K562 (cell line): ENCODE results near the gene ZDHHC6. TPM values are rescaled to one million over a fixed set of nuclear protein-coding genes. Genes with fewer than 3 reads are reported as not detected.
A peak's percentile ranks its signal among the peaks of the same experiment; 100 is the strongest.

Experiments
- BRCA1 ChIP-seq, 2 experiments: fragments of 450-650 bp in 1 of 2; sonication (generic) in 1 of 2; formaldehyde crosslinking in 1 of 2; IDR thresholded peaks; 2 replicates each; pipeline versions ENCODE4 v1.5.0 to v1.6.1; 2017 to 2020; ENCODE audit warnings: mild to moderate bottlenecking in 1 of 2, missing genetic modification reagents in 1 of 2
- FOS ChIP-seq: IDR thresholded peaks from 3 replicates; pipeline ENCODE4 v1.6.1; 2011; ENCODE audit not compliant: insufficient read length; ENCODE audit errors: extremely low read depth
- HEY1 ChIP-seq: fragments of 250-450 bp; sonication (Bioruptor Pico); IDR thresholded peaks from 2 replicates; pipeline ENCODE4 v1.5.0; 2020; ENCODE audit warnings: mild to moderate bottlenecking, moderate library complexity, borderline replicate concordance
- KAT8 ChIP-seq: fragments of 450-650 bp; IDR thresholded peaks from 2 replicates; pipeline ENCODE4 v1.6.1; 2016; ENCODE audit warnings: low read depth, mild to moderate bottlenecking
- LEF1 ChIP-seq: fragments of 450-650 bp; IDR thresholded peaks from 2 replicates; pipeline ENCODE4 v1.6.1; 2016; ENCODE audit warnings: mild to moderate bottlenecking
- MTA2 ChIP-seq: fragments of 450-650 bp; IDR thresholded peaks from 2 replicates; pipeline ENCODE4 v1.6.1; 2016; ENCODE audit warnings: low read depth
- NFE2 ChIP-seq: IDR thresholded peaks from 2 replicates; pipeline ENCODE4 v1.6.1; 2014; ENCODE audit warnings: antibody characterized with exemption, low read depth
- PHTF2 ChIP-seq: fragments of 250-450 bp; sonication (Bioruptor Pico); IDR thresholded peaks from 2 replicates; pipeline ENCODE4 v1.5.0; 2021; ENCODE audit warnings: mild to moderate bottlenecking
- POLR2H ChIP-seq: IDR thresholded peaks from 2 replicates; pipeline ENCODE4 v1.6.1; 2016; ENCODE audit warnings: missing genetic modification characterization, low read depth, mild to moderate bottlenecking, control low read depth, missing compliant biosample characterization, moderate library complexity
- TAF7 ChIP-seq: fragments of 450-650 bp; IDR thresholded peaks from 2 replicates; pipeline ENCODE4 v1.6.1; 2016; ENCODE audit warnings: missing genetic modification characterization, missing compliant biosample characterization
- ZNF12 ChIP-seq: sonication (generic); formaldehyde crosslinking; IDR thresholded peaks from 2 replicates; pipeline ENCODE4 v1.4.0; 2020; ENCODE audit warnings: mild to moderate bottlenecking, missing genetic modification reagents
- ZNF764 ChIP-seq: fragments of 250-450 bp; sonication (Bioruptor Pico); IDR thresholded peaks from 2 replicates; pipeline ENCODE4 v1.4.0; 2020; ENCODE audit warnings: low read depth, mild to moderate bottlenecking, moderate library complexity
- polyA plus RNA-seq, 8 experiments: library from polyadenylated mRNA; depleted of rRNA in 4 of 8; stranded (reverse) in 5 of 8; unstranded in 3 of 8; fragments of >200 nt; fragmentation: Nextera tagmentation in 2 of 8; fragmentation: Illumina TruSeq in 1 of 8; extraction: Ambion mirVana in 2 of 8; extraction: Trizol in 1 of 8; gene quantifications; 2 replicates each; pipeline versions ENCODE4 v1.2.1 to v1.2.3, GENCODE V29; 2011 to 2014; ENCODE audit warnings: inconsistent platforms in 1 of 8, missing spikeins in 1 of 8
- total RNA-seq, 7 experiments: library from RNA; depleted of rRNA in 6 of 7; stranded (reverse); fragments of >200 nt in 6 of 7; fragmentation: Illumina TruSeq in 2 of 7; extraction: Trizol in 2 of 7; gene quantifications; 2 replicates each; pipeline versions ENCODE4 v1.2.1 to v1.2.3, GENCODE V29; 2011 to 2021; ENCODE audit warnings: low replicate concordance in 1 of 7
- TF ChIP-seq, protein P1 (sequence below), 2 experiments: fragments of 450-650 bp; conservative IDR thresholded peaks; 2 replicates each; pipeline ENCODE4 v1.6.1; 2017; ENCODE audit warnings: mild to moderate bottlenecking in 2 of 2, moderate library complexity in 2 of 2
- TF ChIP-seq, protein P2 (sequence below): fragments of 200-600 bp; sonication (generic); IDR thresholded peaks from one replicate; pipeline ENCODE4 v1.6.1; 2012; ENCODE audit warnings: mild to moderate bottlenecking, low read depth, low read length, inconsistent platforms
- TF ChIP-seq, protein P3 (sequence below): fragments of 200-800 bp; sonication (Bioruptor generic); IDR thresholded peaks from 2 replicates; pipeline ENCODE4 v1.6.1; 2017; ENCODE audit warnings: missing genetic modification characterization, missing compliant biosample characterization

Gene ZDHHC6
- total and polyA plus RNA-seq, 9 of the 15 experiments (the other 6 are each of a cell fraction or from before 2014, with no cell fraction given): 13.6 to 30.5 (median 21.5) TPM

DNA sequence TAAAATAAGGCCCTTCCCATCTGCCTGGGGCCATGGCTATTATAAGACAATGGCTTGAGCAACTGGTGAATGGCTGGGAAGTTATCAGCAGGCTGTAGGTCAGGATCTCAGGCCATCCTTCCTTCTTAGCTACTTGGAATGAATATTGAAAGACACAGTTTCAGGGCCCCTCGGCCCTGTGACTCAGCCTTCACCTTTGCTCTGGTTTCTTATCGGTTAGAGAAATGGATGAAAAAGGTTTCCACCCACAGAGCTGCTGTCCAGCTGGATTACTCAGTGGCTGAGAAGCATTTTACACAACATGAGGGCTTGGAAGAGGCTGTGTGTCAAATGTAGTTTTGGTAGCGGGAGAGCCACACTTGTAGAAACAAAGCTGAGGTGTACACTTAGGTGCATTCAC lies 63.4 kb downstream of the ZDHHC6 start (continued):
- TF ChIP-seq KAT8: no peak
- no peak for TF ChIP-seq PHTF2 (CRISPR knock-in tag)
- TF ChIP-seq, protein P1, sequence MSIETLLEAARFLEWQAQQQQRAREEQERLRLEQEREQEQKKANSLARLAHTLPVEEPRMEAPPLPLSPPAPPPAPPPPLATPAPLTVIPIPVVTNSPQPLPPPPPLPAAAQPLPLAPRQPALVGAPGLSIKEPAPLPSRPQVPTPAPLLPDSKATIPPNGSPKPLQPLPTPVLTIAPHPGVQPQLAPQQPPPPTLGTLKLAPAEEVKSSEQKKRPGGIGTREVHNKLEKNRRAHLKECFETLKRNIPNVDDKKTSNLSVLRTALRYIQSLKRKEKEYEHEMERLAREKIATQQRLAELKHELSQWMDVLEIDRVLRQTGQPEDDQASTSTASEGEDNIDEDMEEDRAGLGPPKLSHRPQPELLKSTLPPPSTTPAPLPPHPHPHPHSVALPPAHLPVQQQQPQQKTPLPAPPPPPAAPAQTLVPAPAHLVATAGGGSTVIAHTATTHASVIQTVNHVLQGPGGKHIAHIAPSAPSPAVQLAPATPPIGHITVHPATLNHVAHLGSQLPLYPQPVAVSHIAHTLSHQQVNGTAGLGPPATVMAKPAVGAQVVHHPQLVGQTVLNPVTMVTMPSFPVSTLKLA (conservative IDR thresholded peaks at IDR 0.05): peak in 1 of 2 experiments; percentile 40; a peak in 1 of 4 replicates
- TF ChIP-seq ZNF12 (CRISPR knock-in tag): no peak
- TF ChIP-seq, protein P2, sequence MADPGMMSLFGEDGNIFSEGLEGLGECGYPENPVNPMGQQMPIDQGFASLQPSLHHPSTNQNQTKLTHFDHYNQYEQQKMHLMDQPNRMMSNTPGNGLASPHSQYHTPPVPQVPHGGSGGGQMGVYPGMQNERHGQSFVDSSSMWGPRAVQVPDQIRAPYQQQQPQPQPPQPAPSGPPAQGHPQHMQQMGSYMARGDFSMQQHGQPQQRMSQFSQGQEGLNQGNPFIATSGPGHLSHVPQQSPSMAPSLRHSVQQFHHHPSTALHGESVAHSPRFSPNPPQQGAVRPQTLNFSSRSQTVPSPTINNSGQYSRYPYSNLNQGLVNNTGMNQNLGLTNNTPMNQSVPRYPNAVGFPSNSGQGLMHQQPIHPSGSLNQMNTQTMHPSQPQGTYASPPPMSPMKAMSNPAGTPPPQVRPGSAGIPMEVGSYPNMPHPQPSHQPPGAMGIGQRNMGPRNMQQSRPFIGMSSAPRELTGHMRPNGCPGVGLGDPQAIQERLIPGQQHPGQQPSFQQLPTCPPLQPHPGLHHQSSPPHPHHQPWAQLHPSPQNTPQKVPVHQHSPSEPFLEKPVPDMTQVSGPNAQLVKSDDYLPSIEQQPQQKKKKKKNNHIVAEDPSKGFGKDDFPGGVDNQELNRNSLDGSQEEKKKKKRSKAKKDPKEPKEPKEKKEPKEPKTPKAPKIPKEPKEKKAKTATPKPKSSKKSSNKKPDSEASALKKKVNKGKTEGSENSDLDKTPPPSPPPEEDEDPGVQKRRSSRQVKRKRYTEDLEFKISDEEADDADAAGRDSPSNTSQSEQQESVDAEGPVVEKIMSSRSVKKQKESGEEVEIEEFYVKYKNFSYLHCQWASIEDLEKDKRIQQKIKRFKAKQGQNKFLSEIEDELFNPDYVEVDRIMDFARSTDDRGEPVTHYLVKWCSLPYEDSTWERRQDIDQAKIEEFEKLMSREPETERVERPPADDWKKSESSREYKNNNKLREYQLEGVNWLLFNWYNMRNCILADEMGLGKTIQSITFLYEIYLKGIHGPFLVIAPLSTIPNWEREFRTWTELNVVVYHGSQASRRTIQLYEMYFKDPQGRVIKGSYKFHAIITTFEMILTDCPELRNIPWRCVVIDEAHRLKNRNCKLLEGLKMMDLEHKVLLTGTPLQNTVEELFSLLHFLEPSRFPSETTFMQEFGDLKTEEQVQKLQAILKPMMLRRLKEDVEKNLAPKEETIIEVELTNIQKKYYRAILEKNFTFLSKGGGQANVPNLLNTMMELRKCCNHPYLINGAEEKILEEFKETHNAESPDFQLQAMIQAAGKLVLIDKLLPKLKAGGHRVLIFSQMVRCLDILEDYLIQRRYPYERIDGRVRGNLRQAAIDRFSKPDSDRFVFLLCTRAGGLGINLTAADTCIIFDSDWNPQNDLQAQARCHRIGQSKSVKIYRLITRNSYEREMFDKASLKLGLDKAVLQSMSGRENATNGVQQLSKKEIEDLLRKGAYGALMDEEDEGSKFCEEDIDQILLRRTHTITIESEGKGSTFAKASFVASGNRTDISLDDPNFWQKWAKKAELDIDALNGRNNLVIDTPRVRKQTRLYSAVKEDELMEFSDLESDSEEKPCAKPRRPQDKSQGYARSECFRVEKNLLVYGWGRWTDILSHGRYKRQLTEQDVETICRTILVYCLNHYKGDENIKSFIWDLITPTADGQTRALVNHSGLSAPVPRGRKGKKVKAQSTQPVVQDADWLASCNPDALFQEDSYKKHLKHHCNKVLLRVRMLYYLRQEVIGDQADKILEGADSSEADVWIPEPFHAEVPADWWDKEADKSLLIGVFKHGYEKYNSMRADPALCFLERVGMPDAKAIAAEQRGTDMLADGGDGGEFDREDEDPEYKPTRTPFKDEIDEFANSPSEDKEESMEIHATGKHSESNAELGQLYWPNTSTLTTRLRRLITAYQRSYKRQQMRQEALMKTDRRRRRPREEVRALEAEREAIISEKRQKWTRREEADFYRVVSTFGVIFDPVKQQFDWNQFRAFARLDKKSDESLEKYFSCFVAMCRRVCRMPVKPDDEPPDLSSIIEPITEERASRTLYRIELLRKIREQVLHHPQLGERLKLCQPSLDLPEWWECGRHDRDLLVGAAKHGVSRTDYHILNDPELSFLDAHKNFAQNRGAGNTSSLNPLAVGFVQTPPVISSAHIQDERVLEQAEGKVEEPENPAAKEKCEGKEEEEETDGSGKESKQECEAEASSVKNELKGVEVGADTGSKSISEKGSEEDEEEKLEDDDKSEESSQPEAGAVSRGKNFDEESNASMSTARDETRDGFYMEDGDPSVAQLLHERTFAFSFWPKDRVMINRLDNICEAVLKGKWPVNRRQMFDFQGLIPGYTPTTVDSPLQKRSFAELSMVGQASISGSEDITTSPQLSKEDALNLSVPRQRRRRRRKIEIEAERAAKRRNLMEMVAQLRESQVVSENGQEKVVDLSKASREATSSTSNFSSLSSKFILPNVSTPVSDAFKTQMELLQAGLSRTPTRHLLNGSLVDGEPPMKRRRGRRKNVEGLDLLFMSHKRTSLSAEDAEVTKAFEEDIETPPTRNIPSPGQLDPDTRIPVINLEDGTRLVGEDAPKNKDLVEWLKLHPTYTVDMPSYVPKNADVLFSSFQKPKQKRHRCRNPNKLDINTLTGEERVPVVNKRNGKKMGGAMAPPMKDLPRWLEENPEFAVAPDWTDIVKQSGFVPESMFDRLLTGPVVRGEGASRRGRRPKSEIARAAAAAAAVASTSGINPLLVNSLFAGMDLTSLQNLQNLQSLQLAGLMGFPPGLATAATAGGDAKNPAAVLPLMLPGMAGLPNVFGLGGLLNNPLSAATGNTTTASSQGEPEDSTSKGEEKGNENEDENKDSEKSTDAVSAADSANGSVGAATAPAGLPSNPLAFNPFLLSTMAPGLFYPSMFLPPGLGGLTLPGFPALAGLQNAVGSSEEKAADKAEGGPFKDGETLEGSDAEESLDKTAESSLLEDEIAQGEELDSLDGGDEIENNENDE: no peak
- TF ChIP-seq, protein P3, sequence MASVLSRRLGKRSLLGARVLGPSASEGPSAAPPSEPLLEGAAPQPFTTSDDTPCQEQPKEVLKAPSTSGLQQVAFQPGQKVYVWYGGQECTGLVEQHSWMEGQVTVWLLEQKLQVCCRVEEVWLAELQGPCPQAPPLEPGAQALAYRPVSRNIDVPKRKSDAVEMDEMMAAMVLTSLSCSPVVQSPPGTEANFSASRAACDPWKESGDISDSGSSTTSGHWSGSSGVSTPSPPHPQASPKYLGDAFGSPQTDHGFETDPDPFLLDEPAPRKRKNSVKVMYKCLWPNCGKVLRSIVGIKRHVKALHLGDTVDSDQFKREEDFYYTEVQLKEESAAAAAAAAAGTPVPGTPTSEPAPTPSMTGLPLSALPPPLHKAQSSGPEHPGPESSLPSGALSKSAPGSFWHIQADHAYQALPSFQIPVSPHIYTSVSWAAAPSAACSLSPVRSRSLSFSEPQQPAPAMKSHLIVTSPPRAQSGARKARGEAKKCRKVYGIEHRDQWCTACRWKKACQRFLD (CRISPR knock-in tag): no peak
- TF ChIP-seq FOS: peak; percentile 47
- TF ChIP-seq MTA2: peak; percentile 39; the same call in 1 of the 2 replicates
- no peak for TF ChIP-seq BRCA1 (IDR thresholded peaks at IDR 0.05)
- TF ChIP-seq BRCA1 (CRISPR knock-in tag; IDR thresholded peaks at IDR 0.05): no peak
- peak; percentile 70 for TF ChIP-seq NFE2
- no peak for TF ChIP-seq ZNF764 (CRISPR knock-in tag)
- peak; percentile 83; the same call in 1 of the 2 replicates for TF ChIP-seq LEF1
- no peak for TF ChIP-seq TAF7 (tag)
- TF ChIP-seq HEY1 (CRISPR knock-in tag): no peak
- TF ChIP-seq POLR2H: no peak
